B cell (primary cell): ENCODE data around the gene PTGES3. TPM values are rescaled to one million over a fixed set of nuclear protein-coding genes. Genes with fewer than 3 reads are reported as not detected.

Experiments used
- ATAC-seq: fragments of 200-7000 bp; cut with Tn5 transposase; one replicate; pipeline ENCODE4 v1.10.0; 2021; ENCODE audit warnings: low read depth, mild to moderate bottlenecking, moderate number of reproducible peaks, moderate library complexity
- CTCF ChIA-PET: fragments of 350-600 bp; sonication (Branson Sonifier 250); formaldehyde crosslinking; loops from one replicate; lab custom pipeline; 2021; ENCODE audit warnings: antibody characterized with exemption, inconsistent platforms; lab: Charles Lee
- POLR2A ChIA-PET: fragments of 350-600 bp; sonication (Branson Sonifier 250); formaldehyde crosslinking; loops from one replicate; lab custom pipeline; 2021; ENCODE audit warnings: antibody characterized with exemption; lab: Charles Lee
- DNase-seq: peaks from one replicate; pipeline ENCODE4 v3.0.0; 2013
- H2AFZ ChIP-seq: 2 replicates; pipeline ENCODE4 v1.6.1; 2012; ENCODE audit warnings: mild to moderate bottlenecking, low read depth, low read length; ENCODE audit not compliant: insufficient read depth, poor library complexity, severe bottlenecking
- H3K27ac ChIP-seq, 2 donors: 1 replicate in 1 of 2; 2 replicates in 1 of 2; pipeline ENCODE4 v1.5.1; 2012 to 2013; ENCODE audit warnings: low read length in 2 of 2, mild to moderate bottlenecking in 2 of 2, moderate library complexity in 1 of 2
- H3K27me3 ChIP-seq, 4 experiments: fragments of 200-600 bp in 1 of 4; sonication (generic) in 1 of 4; replicated peaks in 1 of 4; 1 replicate in 2 of 4; 2 replicates in 2 of 4; pipeline versions ENCODE4 v1.6.1 to v1.7.0; 2013 to 2016; ENCODE audit warnings: low read length in 3 of 4, mild to moderate bottlenecking in 2 of 4, mixed read lengths in 1 of 4, moderate library complexity in 1 of 4; ENCODE audit not compliant: insufficient read depth in 4 of 4, control insufficient read depth in 3 of 4; ENCODE audit errors: control extremely low read depth in 1 of 4
- H3K36me3 ChIP-seq, 2 experiments: replicated peaks in 1 of 2; 1 replicate in 1 of 2; 2 replicates in 1 of 2; pipeline versions ENCODE4 v1.6.1 to v1.7.1; 2013; ENCODE audit warnings: low read length in 1 of 2; ENCODE audit not compliant: insufficient read depth in 2 of 2, control insufficient read depth in 1 of 2; ENCODE audit errors: control extremely low read depth in 1 of 2, extremely low read depth in 1 of 2
- H3K4me1 ChIP-seq, 2 donors: fragments of 200-600 bp in 1 of 2; sonication (generic) in 1 of 2; 1 replicate in 1 of 2; 2 replicates in 1 of 2; pipeline versions ENCODE4 v1.5.1 to v1.6.1; 2013 to 2017; ENCODE audit warnings: low read length in 2 of 2; ENCODE audit not compliant: control insufficient read depth in 2 of 2, insufficient read depth in 2 of 2
- H3K4me2 ChIP-seq: replicated peaks from 2 replicates; pipeline ENCODE3; 2012; ENCODE audit warnings: mild to moderate bottlenecking, low read depth, low read length; ENCODE audit not compliant: poor library complexity, severe bottlenecking
- H3K4me3 ChIP-seq, 5 experiments: fragments of 200-600 bp in 1 of 5; sonication (generic) in 1 of 5; 1 replicate in 3 of 5; 2 replicates in 2 of 5; pipeline versions ENCODE4 v1.5.1 to v1.7.0; 2011 to 2016; ENCODE audit warnings: low read length in 4 of 5, mild to moderate bottlenecking in 4 of 5, low read depth in 2 of 5, control low read depth in 1 of 5, moderate library complexity in 1 of 5; ENCODE audit not compliant: insufficient read depth in 1 of 5; ENCODE audit errors: control extremely low read depth in 1 of 5, extremely low read depth in 1 of 5
- H3K79me2 ChIP-seq: fragments of 200-600 bp; sonication (generic); one replicate; pipeline ENCODE4 v1.6.0; 2016; ENCODE audit warnings: low read length; ENCODE audit not compliant: control insufficient read depth, insufficient read depth
- H3K9ac ChIP-seq: fragments of 200-600 bp; sonication (generic); 2 replicates; pipeline ENCODE4 v1.6.1; 2017; ENCODE audit warnings: mild to moderate bottlenecking, low read length, moderate library complexity
- H3K9me3 ChIP-seq, 3 donors: one replicate each; pipeline versions ENCODE4 v1.6.1 to v1.7.1; 2013; ENCODE audit warnings: low read length in 2 of 3; ENCODE audit not compliant: control insufficient read depth in 2 of 3, insufficient read depth in 1 of 3; ENCODE audit errors: control extremely low read depth in 1 of 3
- H4K20me1 ChIP-seq: 2 replicates; pipeline ENCODE4 v1.6.0; 2012; ENCODE audit warnings: mild to moderate bottlenecking, low read length; ENCODE audit not compliant: insufficient read depth, control insufficient read depth, poor library complexity, severe bottlenecking
- H3K27ac Mint-ChIP-seq: one replicate; pipeline ENCODE4 v1.8.0; 2021; ENCODE audit warnings: mixed read lengths
- H3K27me3 Mint-ChIP-seq: one replicate; pipeline ENCODE4 v1.8.0; 2021; ENCODE audit warnings: mixed read lengths
- H3K4me1 Mint-ChIP-seq: one replicate; pipeline ENCODE4 v1.8.0; 2021; ENCODE audit warnings: mixed read lengths
- H3K4me3 Mint-ChIP-seq: one replicate; pipeline ENCODE4 v1.8.0; 2021; ENCODE audit warnings: mixed read lengths
- H3K9me3 Mint-ChIP-seq: one replicate; pipeline ENCODE4 v1.8.0; 2022; ENCODE audit warnings: mixed read lengths; ENCODE audit not compliant: insufficient read depth
- CTCF ChIP-seq: fragments of 200-600 bp; IDR thresholded peaks from one replicate; pipeline ENCODE4 v1.8.0; 2022; ENCODE audit warnings: antibody characterized with exemption, mild to moderate bottlenecking
- EZH2 ChIP-seq: IDR thresholded peaks from 2 replicates; pipeline ENCODE4 v1.6.1; 2012; ENCODE audit warnings: borderline replicate concordance, low read depth, mild to moderate bottlenecking, moderate library complexity, low read length; ENCODE audit not compliant: insufficient read depth, poor library complexity, severe bottlenecking
- WGBS: methylation state at CpG from one replicate; pipeline ENCODE4 v1.1.5; 2013; ENCODE audit warnings: missing lambda C conversion rate; ENCODE audit not compliant: insufficient coverage; 5-methylcytosine and 5-hydroxymethylcytosine counted together
- intact Hi-C: fragments of 100-400 bp; cut with micrococcal nuclease; formaldehyde crosslinking; loops from one replicate; pipeline ENCODE4 v1.10.0; 2022
- polyA plus RNA-seq: library from polyadenylated mRNA; depleted of rRNA; stranded (reverse); fragments of >200 nt; gene quantifications from 2 replicates; pipeline ENCODE4 v1.2.3, GENCODE V29; 2012
- total RNA-seq, 2 donors: library from RNA; stranded (reverse); fragments of 120-200 nt in 1 of 2; gene quantifications; 1 replicate in 1 of 2; 2 replicates in 1 of 2; pipeline versions ENCODE4 v1.2.3 to v1.2.4, GENCODE V29; 2013 to 2022

Gene PTGES3
- total and polyA plus RNA-seq, 2 donors (not counting 1 experiment from before 2014, with no cell fraction given), result 35.3 to 121 TPM

GRCh38 chr12:56718636-56719035 is 30.6 kb upstream of the PTGES3 start:
- ChIA-PET CTCF (interaction anchor here (0.7 to 1.9 kb wide), 3 partner anchors 82 to 283 kb away, joined by 3 to 4 read pairs (median 3); no protein-coding TSS in a partner anchor), POLR2A (interaction anchor here (0.5 to 0.7 kb wide), 4 partner anchors 14 to 366 kb away, joined by 3 to 7 read pairs (median 3); no protein-coding TSS in a partner anchor)
- Mint-ChIP-seq H3K27ac (peak overlapping the region; percentile 71), H3K4me1 (peaks cover 69% of the 10 kb centered on the region), H3K4me3 (peak overlapping the region; percentile 9), H3K27me3 (no peaks in the 10 kb centered on the region), H3K9me3 (no peaks in the 10 kb centered on the region)
- WGBS, result 23% methylated on average over 4 of the region's 4 CpGs
- TF ChIP-seq EZH2 (no peak), CTCF (no peak)
- intact Hi-C loops, result no loop called here
- Histone ChIP-seq H3K9ac (no peak overlapping the region), H3K9me3 (no peaks in the 10 kb centered on the region), H3K27me3 (no peaks in the 10 kb centered on the region), H3K4me2 (peak overlapping the region; percentile 11), H3K79me2 (peaks cover 65% of the 10 kb centered on the region), H3K4me3 (no peak overlapping the region), H3K36me3 (peaks cover 7 to 68% of the 10 kb centered on the region in 2 experiments), H4K20me1 (peaks cover 93% of the 10 kb centered on the region), H2AFZ (no peak overlapping the region), H3K27ac (peak overlapping the region in 1 of 2 donors; percentile 92), H3K4me1 (peaks cover 53 to 71% of the 10 kb centered on the region in 2 donors)
- ATAC-seq, result no peak
- no peak for DNase-seq

- peaks cover 12 to 73% of the 10 kb centered on the region in 2 experiments for H3K36me3 ChIP-seq
- H3K9me3 Mint-ChIP-seq, result no peaks in the 10 kb centered on the region
- H4K20me1 ChIP-seq, result peaks cover 96% of the 10 kb centered on the region
- ChIA-PET POLR2A (interaction anchor here (0.6 to 0.7 kb wide), 5 partner anchors 31 to 828 kb away, joined by 3 to 11 read pairs (median 4); no protein-coding TSS in a partner anchor), CTCF (interaction anchor here (0.7 to 1.9 kb wide), 3 partner anchors 81 to 283 kb away, joined by 3 to 4 read pairs (median 3); no protein-coding TSS in a partner anchor)
- peak overlapping the region in 1 of 2 donors; percentile 92 for H3K27ac ChIP-seq
- H3K4me2 ChIP-seq, result peak overlapping the region; percentile 9
- DNase-seq (no peak), ATAC-seq (no peak)
- H3K27me3 Mint-ChIP-seq, result no peaks in the 10 kb centered on the region
- no peak overlapping the region for H3K9ac ChIP-seq
- 25% methylated on average over 1 of the region's 1 CpG for WGBS
- intact Hi-C loops, result no loop called here
- H3K27ac Mint-ChIP-seq, result no peak overlapping the region
- no peaks in the 10 kb centered on the region for H3K9me3 ChIP-seq
- no peak overlapping the region for H3K4me3 ChIP-seq
- H3K4me3 Mint-ChIP-seq, result no peak overlapping the region
- H3K79me2 ChIP-seq, result peaks cover 60% of the 10 kb centered on the region
- peaks cover 64% of the 10 kb centered on the region for H3K4me1 Mint-ChIP-seq
- H3K27me3 ChIP-seq, result no peaks in the 10 kb centered on the region
- no peak for TF ChIP-seq EZH2
- TF ChIP-seq CTCF, result no peak
- peaks cover 48 to 66% of the 10 kb centered on the region in 2 donors for H3K4me1 ChIP-seq
- no peak overlapping the region for H2AFZ ChIP-seq
Measured at GRCh38 chr12:56718149-56718548, 30.1 kb upstream of the PTGES3 start.
